ENCODE results near the gene SNX18.

Gene SNX18

GRCh38 chr5:54495027-54495426, 22.5 kb upstream of the SNX18 start:
- peaks cover 19% of the 10 kb centered on the region for H3K27me3 Mint-ChIP-seq

GRCh38 chr5:54514291-54514690, 3.3 kb upstream of the SNX18 start:
- H3K9me3 Mint-ChIP-seq: no peaks in the 10 kb centered on the region
- peaks cover 36% of the 10 kb centered on the region for H3K27me3 Mint-ChIP-seq
- H3K27ac Mint-ChIP-seq: no peak overlapping the region
- CTCF ChIA-PET: interaction anchor here (0.6 to 1.4 kb wide), 3 partner anchors 8 to 336 kb away, joined by 3 to 6 read pairs (median 3); no protein-coding TSS in a partner anchor
- H3K4me1 Mint-ChIP-seq: peaks cover 16% of the 10 kb centered on the region
- peaks cover 7% of the 10 kb centered on the region for H3K36me3 Mint-ChIP-seq
- DNase-seq: no peak
- H3K4me3 Mint-ChIP-seq: no peak overlapping the region

More at GRCh38 chr5:54495027-54495426, 22.5 kb upstream of the SNX18 start:
- CTCF ChIA-PET: no interaction called here
- Mint-ChIP-seq H3K9me3 (peaks cover 12% of the 10 kb centered on the region), H3K36me3 (no peaks in the 10 kb centered on the region), H3K4me3 (no peak overlapping the region), H3K4me1 (no peaks in the 10 kb centered on the region), H3K27ac (no peak overlapping the region)
- DNase-seq: no peak

GRCh38 chr5:54514841-54515432, 2.6 kb upstream of the SNX18 start:
- CTCF ChIA-PET: interaction anchor here (0.6 to 1.4 kb wide), 3 partner anchors 8 to 335 kb away, joined by 3 to 6 read pairs (median 3); no protein-coding TSS in a partner anchor
- DNase-seq: no peak
- Mint-ChIP-seq H3K4me3 (no peak overlapping the region), H3K27me3 (peaks cover 31% of the 10 kb centered on the region), H3K36me3 (peaks cover 14% of the 10 kb centered on the region), H3K9me3 (no peaks in the 10 kb centered on the region), H3K4me1 (peaks cover 22% of the 10 kb centered on the region), H3K27ac (no peak overlapping the region)

- Mint-ChIP-seq H3K27me3 (peaks cover 29% of the 10 kb centered on the region), H3K27ac (no peak overlapping the region), H3K4me1 (peaks cover 29% of the 10 kb centered on the region), H3K4me3 (no peak overlapping the region), H3K9me3 (no peaks in the 10 kb centered on the region), H3K36me3 (peaks cover 20% of the 10 kb centered on the region)
- CTCF ChIA-PET: interaction anchor here (0.9 to 5.3 kb wide), 7 partner anchors 26 to 644 kb away, joined by 3 to 100 read pairs (median 4); partner anchors contain the start of gene GPX8
- DNase-seq: no peak
Observed at GRCh38 chr5:54515634-54516033, 1.9 kb upstream of the SNX18 start.

GRCh38 chr5:54516051-54516655, 1.4 kb upstream of the SNX18 start:
- CTCF ChIA-PET: interaction anchor here (0.7 to 5.3 kb wide), 13 partner anchors 18 to 643 kb away, joined by 3 to 100 read pairs (median 4); partner anchors contain the start of gene GPX8
- Mint-ChIP-seq H3K36me3 (peaks cover 24% of the 10 kb centered on the region), H3K27ac (no peak overlapping the region), H3K27me3 (peaks cover 25% of the 10 kb centered on the region), H3K9me3 (no peaks in the 10 kb centered on the region), H3K4me1 (peaks cover 35% of the 10 kb centered on the region), H3K4me3 (no peak overlapping the region)
- DNase-seq: no peak

- H3K4me1 Mint-ChIP-seq: peaks cover 43% of the 10 kb centered on the region
- no peak overlapping the region for H3K27ac Mint-ChIP-seq
- DNase-seq: no peak
- H3K27me3 Mint-ChIP-seq: peaks cover 23% of the 10 kb centered on the region
- H3K4me3 Mint-ChIP-seq: peak overlapping the region; percentile 70
- no peaks in the 10 kb centered on the region for H3K9me3 Mint-ChIP-seq
- CTCF ChIA-PET: interaction anchor here (0.6 to 5.3 kb wide), 26 partner anchors 22 to 427 kb away, joined by 3 to 100 read pairs (median 5); no protein-coding TSS in a partner anchor
- H3K36me3 Mint-ChIP-seq: peaks cover 32% of the 10 kb centered on the region
Observed at GRCh38 chr5:54517174-54517511, 416 bp upstream of the SNX18 start.

GRCh38 chr5:54518146-54518817, 723 bp downstream of the SNX18 start:
- Mint-ChIP-seq H3K36me3 (peaks cover 40% of the 10 kb centered on the region), H3K9me3 (no peaks in the 10 kb centered on the region), H3K27ac (peak overlapping the region; percentile 74), H3K4me1 (peaks cover 54% of the 10 kb centered on the region), H3K27me3 (peaks cover 17% of the 10 kb centered on the region), H3K4me3 (peak overlapping the region; percentile 83)
- peak; percentile 74 for DNase-seq
- CTCF ChIA-PET: interaction anchor here (0.9 to 5.3 kb wide), 18 partner anchors 48 to 388 kb away, joined by 3 to 100 read pairs (median 4); no protein-coding TSS in a partner anchor

GRCh38 chr5:54518818-54519508, 1.4 kb downstream of the SNX18 start:
- CTCF ChIA-PET: interaction anchor here (0.9 to 5.3 kb wide), 11 partner anchors 47 to 359 kb away, joined by 3 to 100 read pairs (median 4); no protein-coding TSS in a partner anchor

GRCh38 chr5:54519509-54519876, 1.9 kb downstream of the SNX18 start:
- peaks cover 64% of the 10 kb centered on the region for H3K4me1 Mint-ChIP-seq
- CTCF ChIA-PET: interaction anchor here (0.9 to 5.3 kb wide), 6 partner anchors 49 to 347 kb away, joined by 3 to 100 read pairs (median 6); no protein-coding TSS in a partner anchor
- H3K36me3 Mint-ChIP-seq: peaks cover 52% of the 10 kb centered on the region
- peak overlapping the region; percentile 83 for H3K4me3 Mint-ChIP-seq
- no peaks in the 10 kb centered on the region for H3K9me3 Mint-ChIP-seq
- DNase-seq: no peak
- peaks cover 17% of the 10 kb centered on the region for H3K27me3 Mint-ChIP-seq
- peak overlapping the region; percentile 6 for H3K27ac Mint-ChIP-seq

More at GRCh38 chr5:54518818-54519508, 1.4 kb downstream of the SNX18 start:
- Mint-ChIP-seq H3K4me3 (peak overlapping the region; percentile 83), H3K4me1 (peaks cover 61% of the 10 kb centered on the region), H3K27ac (peak overlapping the region; percentile 74), H3K27me3 (peaks cover 17% of the 10 kb centered on the region), H3K36me3 (peaks cover 47% of the 10 kb centered on the region), H3K9me3 (no peaks in the 10 kb centered on the region)
- DNase-seq: no peak

- Mint-ChIP-seq H3K4me1 (peaks cover 66% of the 10 kb centered on the region), H3K27ac (no peak overlapping the region), H3K4me3 (peak overlapping the region; percentile 83), H3K27me3 (peaks cover 12% of the 10 kb centered on the region), H3K9me3 (no peaks in the 10 kb centered on the region), H3K36me3 (peaks cover 55% of the 10 kb centered on the region)
- no peak for DNase-seq
- CTCF ChIA-PET: interaction anchor here (5.3 kb wide), 1 partner anchor 346 kb away, joined by 84 read pairs; no protein-coding TSS in a partner anchor
Observed at GRCh38 chr5:54520438-54520846, 2.9 kb downstream of the SNX18 start.

GRCh38 chr5:54520940-54521339, 3.4 kb downstream of the SNX18 start:
- no peak overlapping the region for H3K27ac Mint-ChIP-seq
- H3K36me3 Mint-ChIP-seq: peaks cover 59% of the 10 kb centered on the region
- CTCF ChIA-PET: interaction anchor here (1.3 kb wide), 1 partner anchor 323 kb away, joined by 3 read pairs; no protein-coding TSS in a partner anchor
- no peaks in the 10 kb centered on the region for H3K9me3 Mint-ChIP-seq
- DNase-seq: no peak
- peaks cover 71% of the 10 kb centered on the region for H3K4me1 Mint-ChIP-seq
- H3K27me3 Mint-ChIP-seq: peaks cover 7% of the 10 kb centered on the region
- peak overlapping the region; percentile 83 for H3K4me3 Mint-ChIP-seq

- Mint-ChIP-seq H3K4me3 (peak overlapping the region; percentile 47), H3K9me3 (no peaks in the 10 kb centered on the region), H3K27ac (no peak overlapping the region), H3K36me3 (peaks cover 60% of the 10 kb centered on the region), H3K4me1 (peaks cover 67% of the 10 kb centered on the region), H3K27me3 (peaks cover 3% of the 10 kb centered on the region)
- DNase-seq: no peak
- CTCF ChIA-PET: interaction anchor here (1.2 to 1.3 kb wide), 2 partner anchors 321 to 322 kb away, joined by 3 read pairs; no protein-coding TSS in a partner anchor
Observed at GRCh38 chr5:54521856-54522479, 4.4 kb downstream of the SNX18 start.

- peaks cover 60% of the 10 kb centered on the region for H3K36me3 Mint-ChIP-seq
- H3K27me3 Mint-ChIP-seq: no peaks in the 10 kb centered on the region
- DNase-seq: no peak
- CTCF ChIA-PET: interaction anchor here (1.1 to 1.6 kb wide), 4 partner anchors 12 to 322 kb away, joined by 3 to 4 read pairs (median 3); no protein-coding TSS in a partner anchor
- no peak overlapping the region for H3K27ac Mint-ChIP-seq
- H3K4me1 Mint-ChIP-seq: peaks cover 63% of the 10 kb centered on the region
- no peaks in the 10 kb centered on the region for H3K9me3 Mint-ChIP-seq
- no peak overlapping the region for H3K4me3 Mint-ChIP-seq
Observed at GRCh38 chr5:54523534-54523933, 6.0 kb downstream of the SNX18 start.

All from activated naive CD4-positive, alpha-beta T cell treated with anti-CD3 and anti-CD28 coated beads, Interleukin-2, amount 10 ng/mL, durations not matched to agents 7 days and 5 days (primary cell).